ENCODE data around the gene DLG4.

The DLG4 gene

DNA sequence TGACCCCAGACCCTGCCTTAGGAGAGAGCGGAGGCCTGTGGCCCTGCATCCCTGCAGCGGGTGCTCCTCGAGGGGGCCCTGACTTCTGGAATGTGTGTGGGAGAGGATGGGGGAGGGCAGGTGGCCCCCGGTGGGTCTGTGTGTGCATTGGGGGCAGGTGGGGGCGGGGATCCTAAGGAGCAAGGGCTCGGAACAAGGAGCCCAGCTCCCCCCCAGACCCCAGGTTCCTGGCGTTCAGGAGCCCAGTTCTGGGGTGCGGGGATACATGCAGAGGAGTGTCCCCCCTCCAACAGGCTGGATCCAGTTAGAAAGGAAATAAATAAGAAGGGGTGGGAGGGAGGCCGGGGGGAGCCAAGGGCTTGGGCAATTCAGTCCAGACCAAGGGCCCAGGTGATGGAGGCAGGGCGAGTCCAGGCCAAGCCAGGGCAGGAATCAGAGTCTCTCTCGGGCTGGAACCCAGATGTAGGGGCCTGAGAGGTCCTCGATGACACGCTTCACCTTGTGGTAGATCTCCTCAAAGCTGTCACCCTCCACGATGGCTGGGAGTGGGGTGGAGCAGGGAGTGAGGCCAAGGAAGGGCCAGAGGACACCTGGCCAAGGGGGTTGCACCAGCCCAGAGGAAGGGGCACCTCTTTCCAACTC is 29.2 kb downstream of the DLG4 start:
- no peak overlapping the region for H3K4me3 ChIP-seq (ENCODE audit: low read depth, low read length)
- H3K27ac ChIP-seq (ENCODE audit: extremely low read depth, low read depth, low read length), result no peak overlapping the region
- POLR2A ChIA-PET, result interaction anchor here (0.6 to 1.4 kb wide), 4 partner anchors 123 to 232 kb away, joined by 3 to 4 read pairs (median 3); partner anchors contain the start of gene TMEM256
- CTCF ChIA-PET, result interaction anchor here (0.5 to 1.0 kb wide), 2 partner anchors 12 to 33 kb away, joined by 3 read pairs; no protein-coding TSS in a partner anchor
- TF ChIP-seq ZSCAN30 (tag by site-specific recombination; IDR thresholded peaks at IDR 0.05), result no peak
- no peak for TF ChIP-seq CTCF (tag by site-specific recombination; IDR thresholded peaks at IDR 0.05)
- TF ChIP-seq ZNF514 (tag by site-specific recombination; IDR thresholded peaks at IDR 0.05), result no peak
- TF ChIP-seq ZNF776 (tag by site-specific recombination; IDR thresholded peaks at IDR 0.05; ENCODE audit: borderline replicate concordance), result no peak
- no peak for TF ChIP-seq HOXC10 (CRISPR knock-in tag; IDR thresholded peaks at IDR 0.05)
- no peak for TF ChIP-seq ZIC2 (tag by site-specific recombination; IDR thresholded peaks at IDR 0.05)
- no peak for TF ChIP-seq ZNF223 (tag by site-specific recombination; IDR thresholded peaks at IDR 0.05)
- TF ChIP-seq ZBTB8A (tag by site-specific recombination; IDR thresholded peaks at IDR 0.05), result no peak
- no peak for TF ChIP-seq SCRT2 (tag by site-specific recombination; IDR thresholded peaks at IDR 0.05)
- H3K36me3 ChIP-seq (ENCODE audit: control insufficient read depth in 2 of 2, insufficient read depth in 1 of 2, low read length in 2 of 2), result peaks cover 0 to 39% of the 10 kb centered on the region in 2 experiments; a peak in 2 of 3 replicates
- H3K9me3 ChIP-seq (ENCODE audit: control insufficient read depth, insufficient read depth, low read depth, low read length), result no peaks in the 10 kb centered on the region
- no peaks in the 10 kb centered on the region for H3K4me1 ChIP-seq (ENCODE audit: control insufficient read depth, insufficient read depth, low read length)

- TF ChIP-seq PRDM10 (tag by site-specific recombination; IDR thresholded peaks at IDR 0.05) (no peak), KLF1 (tag by site-specific recombination; IDR thresholded peaks at IDR 0.05) (peak; percentile 53; the same call in 1 of the 2 replicates), KLF9 (tag by site-specific recombination; IDR thresholded peaks at IDR 0.05; ENCODE audit: low read depth) (peak; percentile 22; the same call in 1 of the 2 replicates), ZNF580 (tag by site-specific recombination; IDR thresholded peaks at IDR 0.05) (0 out of 2 replicates have a peak, but pooled peaks have one; percentile 50)
- Histone ChIP-seq H3K36me3 (ENCODE audit: control insufficient read depth in 2 of 2, insufficient read depth in 1 of 2, low read length in 2 of 2) (peaks cover 0 to 9% of the 10 kb centered on the region in 2 experiments; a peak in 2 of 3 replicates), H3K4me3 (ENCODE audit: low read depth, low read length) (no peak overlapping the region), H3K9me3 (ENCODE audit: control insufficient read depth, insufficient read depth, low read depth, low read length) (no peaks in the 10 kb centered on the region), H3K27ac (ENCODE audit: extremely low read depth, low read depth, low read length) (no peak overlapping the region), H3K4me1 (ENCODE audit: control insufficient read depth, insufficient read depth, low read length) (no peaks in the 10 kb centered on the region; the same call in 1 of the 2 replicates)
- ChIA-PET CTCF (interaction anchor here (0.9 to 1.8 kb wide), 2 partner anchors 9 to 13 kb away, joined by 4 to 10 read pairs; no protein-coding TSS in a partner anchor), POLR2A (no interaction called here)
Observed at GRCh38 chr17:7186241-7186640, 33.4 kb downstream of the DLG4 start.

DNA sequence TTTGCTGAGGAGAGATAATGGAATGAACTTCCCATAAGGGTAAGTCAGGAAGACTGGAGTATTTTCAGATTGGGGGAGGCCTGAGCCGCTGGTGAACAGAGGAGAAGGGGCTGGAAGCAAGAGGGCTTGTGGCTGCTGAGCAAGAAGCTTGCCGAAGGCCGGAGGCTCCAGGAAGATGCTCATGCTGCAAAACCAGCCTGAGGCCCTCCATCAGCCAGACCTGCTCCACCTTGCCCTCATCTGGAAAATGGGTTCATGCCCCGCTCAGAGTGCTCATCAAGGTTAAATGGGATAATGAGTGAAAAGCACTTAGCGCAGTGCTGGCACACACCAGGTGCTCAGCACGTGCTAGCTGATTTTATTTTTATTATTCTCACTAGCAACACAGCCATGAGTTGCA is 35.0 kb downstream of the DLG4 start:
- Histone ChIP-seq H3K9me3 (ENCODE audit: control insufficient read depth, insufficient read depth, low read depth, low read length) (no peaks in the 10 kb centered on the region), H3K4me3 (ENCODE audit: low read depth, low read length) (no peak overlapping the region), H3K36me3 (ENCODE audit: control insufficient read depth in 2 of 2, insufficient read depth in 1 of 2, low read length in 2 of 2) (no peaks in the 10 kb centered on the region), H3K4me1 (ENCODE audit: control insufficient read depth, insufficient read depth, low read length) (no peaks in the 10 kb centered on the region; the same call in 1 of the 2 replicates), H3K27ac (ENCODE audit: extremely low read depth, low read depth, low read length) (no peak overlapping the region)
- TF ChIP-seq ZNF223 (tag by site-specific recombination; IDR thresholded peaks at IDR 0.05) (peak; percentile 73), ZNF664 (tag by site-specific recombination; IDR thresholded peaks at IDR 0.05) (no peak)
- POLR2A ChIA-PET, result interaction anchor here (0.5 to 1.5 kb wide), 3 partner anchors 28 to 172 kb away, joined by 3 to 7 read pairs (median 3); partner anchors contain the start of gene RNASEK
- CTCF ChIA-PET, result interaction anchor here (0.6 to 1.5 kb wide), 3 partner anchors 19 to 139 kb away, joined by 3 to 4 read pairs (median 3); no protein-coding TSS in a partner anchor

Measured in HEK293 (cell line).